ENCODE data around the gene SSBP2. TPM values are rescaled to one million over a fixed set of nuclear protein-coding genes. Genes with fewer than 3 reads are reported as not detected.

Gene SSBP2
- total and polyA plus RNA-seq, 2 donors (not counting 3 experiments of a cell fraction or from before 2014, with no cell fraction given) = 9.6 to 11.5 TPM

DNA sequence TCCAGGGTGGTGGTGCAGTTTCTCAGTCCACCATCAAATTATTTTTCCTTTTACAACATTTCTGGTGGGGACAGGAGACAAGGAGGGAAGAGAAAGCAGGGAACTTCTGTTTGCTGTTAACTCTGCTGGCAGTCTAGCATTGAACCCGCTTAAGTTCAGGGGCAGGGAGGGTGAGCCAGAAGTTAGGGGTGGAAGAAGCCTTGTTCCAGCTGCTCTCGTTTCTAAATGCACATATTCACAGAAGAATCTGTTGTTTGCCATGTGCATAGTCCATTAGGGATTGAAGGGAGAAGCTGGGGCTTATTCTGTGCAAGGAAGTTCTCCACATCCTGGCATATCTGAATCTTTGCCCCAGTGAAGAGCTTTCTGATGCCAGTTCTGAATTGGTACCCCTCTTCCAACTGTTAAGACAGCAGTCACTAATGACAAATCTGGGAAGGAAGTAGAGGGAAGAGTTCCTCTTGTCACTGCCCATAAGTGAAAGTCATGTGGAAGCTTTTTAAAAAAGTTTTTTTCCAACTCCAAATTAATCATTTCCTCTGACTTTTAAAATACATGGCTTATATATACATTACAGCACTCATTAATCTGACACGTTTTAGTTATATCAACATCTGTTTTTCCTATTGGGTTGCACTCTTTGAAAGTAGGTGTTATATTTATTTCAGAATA lies 324.4 kb downstream of the SSBP2 start:
- Histone ChIP-seq H4K20me1 (replicated peaks; ENCODE audit: control insufficient read depth, extremely low read depth, insufficient read depth, low read length) (no peaks in the 10 kb centered on the region), H3K9me3 (replicated peaks; ENCODE audit: control insufficient read depth, insufficient read depth, low read length) (no peaks in the 10 kb centered on the region), H3K79me2 (ENCODE audit: control insufficient read depth, insufficient read depth, low read length) (no peaks in the 10 kb centered on the region), H3K9ac (replicated peaks; ENCODE audit: extremely low read depth, insufficient read depth, low read length) (no peak overlapping the region), H2AFZ (ENCODE audit: low read depth, low read length) (peak overlapping the region; percentile 27), H3K27ac (ENCODE audit: insufficient read depth, low read depth, low read length) (peak overlapping the region; percentile 13), H3K9me1 (replicated peaks; ENCODE audit: control insufficient read depth, extremely low read depth, insufficient read depth, low read length) (no peaks in the 10 kb centered on the region), H3K4me1 (ENCODE audit: control insufficient read depth, extremely low read depth, insufficient read depth, low read length) (peaks cover 33% of the 10 kb centered on the region), H3K4me2 (ENCODE audit: insufficient read depth, low read length) (peak overlapping the region; percentile 38), H3K36me3 (ENCODE audit: control insufficient read depth in 2 of 2, extremely low read depth in 1 of 2, insufficient read depth in 2 of 2, low read length in 2 of 2) (no peaks in the 10 kb centered on the region), H3K4me3 (replicated peaks in 1 of 3; ENCODE audit: insufficient read depth in 1 of 3, low read depth in 1 of 3, low read length in 3 of 3) (no peak overlapping the region), H3K27me3 (ENCODE audit: control insufficient read depth in 2 of 2, insufficient read depth in 2 of 2, low read length in 2 of 2) (no peaks in the 10 kb centered on the region)
- ChIA-PET POLR2A (no interaction called here), CTCF (interaction anchor here (0.7 to 6.6 kb wide), 25 partner anchors 10 to 852 kb away, joined by 3 to 83 read pairs (median 6); partner anchors contain the start of genes RPS23 and SSBP2)
- BruUV-seq (replicated peaks) = no TSS peak
- DNase-seq (ENCODE audit: low read depth, low spot score) (peak; percentile 47), FAIRE-seq (peak; percentile 75)
- peak; percentile 12 for TF ChIP-seq GATA2 (IDR thresholded peaks at IDR 0.05; ENCODE audit: insufficient read depth, insufficient read length, low read depth, low read length)
- TF ChIP-seq JUN (IDR thresholded peaks at IDR 0.05; ENCODE audit: borderline replicate concordance, insufficient read depth, insufficient read length, low read depth) = no peak
- intact Hi-C loops (cut with micrococcal nuclease) (loop anchor here (5.0 to 10.0 kb wide), 2 partner anchors 411 to 838 kb away; no protein-coding TSS in a partner anchor), dilution Hi-C loops (cut with MboI; ENCODE audit: extremely low pct_ligation_motif_present, low sequenced_read_pairs) (no loop called here)

DNA sequence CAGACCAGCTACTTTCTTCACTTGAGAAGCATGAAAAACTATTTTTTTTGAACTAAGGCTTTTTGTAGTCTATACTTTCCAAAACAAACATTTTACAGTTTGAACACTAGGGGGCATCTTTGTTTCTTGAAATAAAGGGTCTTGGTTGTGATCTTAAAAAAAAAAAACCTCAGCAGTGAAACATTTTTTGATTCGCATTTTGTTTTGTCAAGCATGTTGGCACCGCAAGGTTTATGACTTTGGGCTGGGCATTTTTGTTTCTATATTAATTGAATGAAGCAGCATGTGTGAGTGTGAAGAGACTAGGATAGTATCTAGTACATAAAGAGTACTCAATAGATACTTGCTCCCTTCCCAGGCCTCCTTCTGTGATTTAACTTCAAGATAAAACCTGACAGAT lies 325.3 kb downstream of the SSBP2 start:
- dilution Hi-C loops (cut with MboI; ENCODE audit: extremely low pct_ligation_motif_present, low sequenced_read_pairs) (no loop called here), intact Hi-C loops (cut with micrococcal nuclease) (loop anchor here (1.0 to 10.0 kb wide), 9 partner anchors 82 to 839 kb away; partner anchors contain the start of gene SSBP2)
- no TSS peak for BruUV-seq (replicated peaks)
- CTCF ChIA-PET = interaction anchor here (0.7 to 6.6 kb wide), 28 partner anchors 14 to 853 kb away, joined by 3 to 83 read pairs (median 4); partner anchors contain the start of genes RPS23 and SSBP2
- Histone ChIP-seq H3K79me2 (ENCODE audit: control insufficient read depth, insufficient read depth, low read length) (no peaks in the 10 kb centered on the region), H3K27ac (ENCODE audit: insufficient read depth, low read depth, low read length) (no peak overlapping the region), H3K9me1 (replicated peaks; ENCODE audit: control insufficient read depth, extremely low read depth, insufficient read depth, low read length) (no peaks in the 10 kb centered on the region), H3K9me3 (replicated peaks; ENCODE audit: control insufficient read depth, insufficient read depth, low read length) (no peaks in the 10 kb centered on the region), H4K20me1 (replicated peaks; ENCODE audit: control insufficient read depth, extremely low read depth, insufficient read depth, low read length) (no peaks in the 10 kb centered on the region), H3K4me3 (replicated peaks in 1 of 3; ENCODE audit: insufficient read depth in 1 of 3, low read depth in 1 of 3, low read length in 3 of 3) (no peak overlapping the region), H3K27me3 (ENCODE audit: control insufficient read depth in 2 of 2, insufficient read depth in 2 of 2, low read length in 2 of 2) (no peaks in the 10 kb centered on the region), H3K4me1 (ENCODE audit: control insufficient read depth, extremely low read depth, insufficient read depth, low read length) (peaks cover 36% of the 10 kb centered on the region), H2AFZ (ENCODE audit: low read depth, low read length) (no peak overlapping the region), H3K4me2 (ENCODE audit: insufficient read depth, low read length) (no peak overlapping the region), H3K36me3 (ENCODE audit: control insufficient read depth in 2 of 2, extremely low read depth in 1 of 2, insufficient read depth in 2 of 2, low read length in 2 of 2) (no peaks in the 10 kb centered on the region), H3K9ac (replicated peaks; ENCODE audit: extremely low read depth, insufficient read depth, low read length) (no peak overlapping the region)
- TF ChIP-seq, protein P1, sequence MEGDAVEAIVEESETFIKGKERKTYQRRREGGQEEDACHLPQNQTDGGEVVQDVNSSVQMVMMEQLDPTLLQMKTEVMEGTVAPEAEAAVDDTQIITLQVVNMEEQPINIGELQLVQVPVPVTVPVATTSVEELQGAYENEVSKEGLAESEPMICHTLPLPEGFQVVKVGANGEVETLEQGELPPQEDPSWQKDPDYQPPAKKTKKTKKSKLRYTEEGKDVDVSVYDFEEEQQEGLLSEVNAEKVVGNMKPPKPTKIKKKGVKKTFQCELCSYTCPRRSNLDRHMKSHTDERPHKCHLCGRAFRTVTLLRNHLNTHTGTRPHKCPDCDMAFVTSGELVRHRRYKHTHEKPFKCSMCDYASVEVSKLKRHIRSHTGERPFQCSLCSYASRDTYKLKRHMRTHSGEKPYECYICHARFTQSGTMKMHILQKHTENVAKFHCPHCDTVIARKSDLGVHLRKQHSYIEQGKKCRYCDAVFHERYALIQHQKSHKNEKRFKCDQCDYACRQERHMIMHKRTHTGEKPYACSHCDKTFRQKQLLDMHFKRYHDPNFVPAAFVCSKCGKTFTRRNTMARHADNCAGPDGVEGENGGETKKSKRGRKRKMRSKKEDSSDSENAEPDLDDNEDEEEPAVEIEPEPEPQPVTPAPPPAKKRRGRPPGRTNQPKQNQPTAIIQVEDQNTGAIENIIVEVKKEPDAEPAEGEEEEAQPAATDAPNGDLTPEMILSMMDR (IDR thresholded peaks at IDR 0.05; ENCODE audit: extremely low read depth in 1 of 2, insufficient read depth in 1 of 2, low read depth in 1 of 2, low read length in 2 of 2) = peak; percentile 26 to 32
- no peak for TF ChIP-seq GATA2 (IDR thresholded peaks at IDR 0.05; ENCODE audit: insufficient read depth, insufficient read length, low read depth, low read length)
- DNase-seq (ENCODE audit: low read depth, low spot score) (peak; percentile 65), FAIRE-seq (peak; percentile 57)
- POLR2A ChIA-PET = no interaction called here
